Mesendoderm (in vitro differentiated cells): ENCODE results near the gene HBEGF.

ENCODE experiments used
- DNase-seq: peaks from one replicate; pipeline ENCODE4 v3.0.0; 2013
- H2AK5ac ChIP-seq: 2 replicates; pipeline ENCODE4 v1.6.1; 2013; ENCODE audit warnings: low read length, inconsistent platforms
- H2BK120ac ChIP-seq: 2 replicates; pipeline ENCODE4 v1.6.1; 2013; ENCODE audit warnings: low read depth, mild to moderate bottlenecking, low read length, moderate library complexity, mixed read lengths
- H2BK15ac ChIP-seq: replicated peaks from 2 replicates; pipeline ENCODE4 v1.6.1; 2013; ENCODE audit warnings: low read depth, mild to moderate bottlenecking, moderate library complexity
- H2BK5ac ChIP-seq: 2 replicates; pipeline ENCODE4 v1.6.1; 2013; ENCODE audit warnings: low read length, inconsistent platforms
- H3K18ac ChIP-seq: 2 replicates; pipeline ENCODE4 v1.6.1; 2013; ENCODE audit warnings: mild to moderate bottlenecking, low read length, mixed read lengths
- H3K23ac ChIP-seq: one replicate; pipeline ENCODE4 v1.6.1; 2013; ENCODE audit warnings: low read length
- H3K27ac ChIP-seq: 2 replicates; pipeline ENCODE4 v1.5.1; 2013; ENCODE audit warnings: low read depth, mild to moderate bottlenecking, inconsistent platforms, low read length, moderate library complexity
- H3K27me3 ChIP-seq: 2 replicates; pipeline ENCODE4 v1.6.1; 2013; ENCODE audit warnings: low read length, control low read depth, mild to moderate bottlenecking, inconsistent platforms; ENCODE audit not compliant: insufficient read depth, poor library complexity
- H3K36me3 ChIP-seq: 2 replicates; pipeline ENCODE4 v1.6.1; 2013; ENCODE audit warnings: low read length, inconsistent platforms; ENCODE audit not compliant: control insufficient read depth, insufficient read depth
- H3K4ac ChIP-seq: one replicate; pipeline ENCODE4 v1.6.1; 2013; ENCODE audit warnings: low read depth, mild to moderate bottlenecking, low read length, moderate library complexity
- H3K4me1 ChIP-seq: 2 replicates; pipeline ENCODE4 v1.6.1; 2013; ENCODE audit warnings: low read depth, low read length, inconsistent platforms; ENCODE audit not compliant: control insufficient read depth
- H3K4me2 ChIP-seq: 2 replicates; pipeline ENCODE4 v1.6.1; 2013; ENCODE audit warnings: low read length
- H3K4me3 ChIP-seq: 2 replicates; pipeline ENCODE4 v1.5.1; 2013; ENCODE audit warnings: mild to moderate bottlenecking, low read length
- H3K56ac ChIP-seq: one replicate; pipeline ENCODE4 v1.6.1; 2013; ENCODE audit warnings: low read length
- H3K79me1 ChIP-seq: 2 replicates; pipeline ENCODE4 v1.6.1; 2013; ENCODE audit warnings: low read length, inconsistent platforms
- H3K79me2 ChIP-seq: 2 replicates; pipeline ENCODE4 v1.6.1; 2013; ENCODE audit warnings: mild to moderate bottlenecking, low read length; ENCODE audit not compliant: control insufficient read depth, insufficient read depth
- H3K9ac ChIP-seq: 2 replicates; pipeline ENCODE4 v1.6.1; 2013; ENCODE audit warnings: low read length, inconsistent platforms
- H4K5ac ChIP-seq: one replicate; pipeline ENCODE4 v1.6.1; 2013; ENCODE audit warnings: low read length
- H4K8ac ChIP-seq: one replicate; pipeline ENCODE4 v1.6.1; 2013; ENCODE audit warnings: low read depth, mild to moderate bottlenecking, control low read depth, low read length, moderate library complexity
- WGBS: extraction: QIAGEN DNeasy Blood & Tissue Kit; methylation state at CpG from one replicate; pipeline ENCODE4 v1.1.7; 2013; ENCODE audit warnings: low lambda C conversion rate, missing lambda C conversion rate; ENCODE audit not compliant: insufficient coverage; ENCODE audit errors: extremely low coverage; 5-methylcytosine and 5-hydroxymethylcytosine counted together

The HBEGF gene

DNA sequence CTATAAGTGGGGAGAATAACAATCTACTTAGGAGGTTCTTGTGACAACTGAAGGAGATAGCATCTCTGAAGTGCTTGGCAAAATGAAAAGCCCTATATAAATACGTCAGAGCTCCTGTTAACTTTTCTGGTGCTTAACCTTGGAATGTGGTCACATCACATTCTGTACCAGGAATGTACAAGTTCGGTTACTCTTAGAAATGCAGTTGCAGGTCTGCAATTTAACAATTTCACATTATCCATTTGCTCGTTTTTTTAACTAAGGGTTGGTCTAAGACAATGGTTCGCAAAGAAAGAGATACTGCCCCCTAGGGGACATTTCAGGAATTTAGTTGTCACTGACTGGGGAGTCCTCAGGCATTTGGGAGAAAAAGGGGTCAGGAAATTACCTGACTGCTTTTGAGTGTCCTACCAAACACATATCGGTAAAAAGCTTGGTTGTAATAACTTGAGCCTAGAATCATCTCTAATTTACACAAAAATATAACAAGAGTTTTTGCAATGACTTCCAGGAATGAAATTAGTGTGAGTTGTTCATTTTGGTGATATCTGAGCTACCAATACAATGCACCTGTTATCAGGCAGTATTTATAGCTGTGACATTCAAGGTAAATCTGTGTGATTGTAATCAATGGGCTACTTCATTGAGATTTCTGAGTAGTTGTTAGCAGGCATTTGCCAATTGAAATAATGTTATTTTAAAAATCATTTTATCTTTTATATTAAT lies 5.4 kb upstream of the HBEGF start:
- Histone ChIP-seq H3K4ac (no peak overlapping the region), H3K18ac (no peak overlapping the region), H4K8ac (no peak overlapping the region), H3K9ac (no peak overlapping the region), H3K4me1 (no peaks in the 10 kb centered on the region), H2BK15ac (no peak overlapping the region), H3K36me3 (no peaks in the 10 kb centered on the region), H2AK5ac (no peak overlapping the region), H2BK120ac (no peak overlapping the region), H3K4me2 (no peak overlapping the region), H3K79me1 (no peaks in the 10 kb centered on the region), H3K23ac (no peak overlapping the region), H4K5ac (no peak overlapping the region), H3K79me2 (no peaks in the 10 kb centered on the region), H2BK5ac (no peak overlapping the region), H3K27me3 (no peaks in the 10 kb centered on the region), H3K56ac (no peak overlapping the region), H3K4me3 (no peak overlapping the region), H3K27ac (no peak overlapping the region)
- whole genome bisulfite sequencing, result no CpG with 5 or more reads among the region's 5 CpGs
- peak; percentile 83 for DNase-seq

DNA sequence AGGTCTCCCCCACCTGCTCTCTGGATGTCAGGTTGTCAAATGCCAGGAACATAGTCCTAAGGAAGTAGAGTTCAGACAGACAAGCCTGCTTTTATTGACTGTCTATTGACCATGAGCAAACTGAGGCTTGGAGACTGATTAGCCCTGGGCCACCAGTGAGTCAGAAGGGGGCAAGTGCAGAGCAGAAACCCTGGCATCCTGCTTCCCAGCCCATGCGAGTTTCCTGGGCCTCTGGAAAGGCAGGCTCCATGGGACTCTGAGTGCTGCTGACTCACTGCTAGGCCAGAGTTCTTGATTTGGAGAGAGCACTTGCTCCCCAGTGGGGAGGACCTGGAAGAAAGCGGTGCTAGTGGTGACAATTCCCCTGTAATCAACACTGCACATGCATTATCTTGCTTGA lies 2.8 kb upstream of the HBEGF start:
- no peaks in the 10 kb centered on the region for H3K36me3 ChIP-seq
- no CpG with 5 or more reads among the region's 2 CpGs for WGBS
- no peaks in the 10 kb centered on the region for H3K27me3 ChIP-seq
- no peak overlapping the region for H3K4ac ChIP-seq
- H4K5ac ChIP-seq, result no peak overlapping the region
- H2BK120ac ChIP-seq, result no peak overlapping the region
- H3K18ac ChIP-seq, result no peak overlapping the region
- H3K4me3 ChIP-seq, result no peak overlapping the region
- no peak overlapping the region for H3K56ac ChIP-seq
- no peak overlapping the region for H2BK15ac ChIP-seq
- no peak overlapping the region for H2BK5ac ChIP-seq
- no peak overlapping the region for H3K4me2 ChIP-seq
- H3K79me2 ChIP-seq, result no peaks in the 10 kb centered on the region
- DNase-seq, result no peak
- H3K4me1 ChIP-seq, result peaks cover 3% of the 10 kb centered on the region
- H3K79me1 ChIP-seq, result no peaks in the 10 kb centered on the region
- no peak overlapping the region for H3K27ac ChIP-seq
- no peak overlapping the region for H3K23ac ChIP-seq
- H4K8ac ChIP-seq, result no peak overlapping the region
- no peak overlapping the region for H3K9ac ChIP-seq
- no peak overlapping the region for H2AK5ac ChIP-seq

DNA sequence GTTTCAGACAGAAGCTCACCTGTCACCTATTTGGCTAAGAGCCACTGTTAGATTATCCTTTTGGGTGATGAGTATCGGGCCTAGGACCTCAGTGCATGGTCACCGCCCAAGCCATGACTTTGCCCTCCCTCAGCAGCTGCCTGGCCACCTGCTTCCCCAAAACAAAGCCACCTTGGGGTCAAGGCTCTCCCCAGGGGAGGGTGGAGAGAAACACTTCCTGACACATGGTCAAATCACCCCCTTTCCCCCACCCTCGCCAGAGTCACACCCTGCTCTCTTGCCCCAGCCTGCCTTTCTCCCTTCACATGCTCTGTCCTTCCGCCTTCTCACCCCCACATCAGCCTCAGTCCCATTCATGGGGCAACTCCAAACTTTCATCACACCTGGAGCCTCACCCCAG lies 1.7 kb upstream of the HBEGF start:
- Histone ChIP-seq H3K4me1 (peaks cover 3% of the 10 kb centered on the region), H3K4ac (no peak overlapping the region), H3K79me2 (no peaks in the 10 kb centered on the region), H3K23ac (no peak overlapping the region), H3K27me3 (no peaks in the 10 kb centered on the region), H3K9ac (no peak overlapping the region), H3K4me2 (no peak overlapping the region), H3K4me3 (no peak overlapping the region), H2BK120ac (no peak overlapping the region), H2BK15ac (no peak overlapping the region), H3K36me3 (no peaks in the 10 kb centered on the region), H2BK5ac (no peak overlapping the region), H4K5ac (no peak overlapping the region), H3K56ac (no peak overlapping the region), H2AK5ac (no peak overlapping the region), H3K79me1 (no peaks in the 10 kb centered on the region), H3K18ac (no peak overlapping the region), H3K27ac (no peak overlapping the region), H4K8ac (no peak overlapping the region)
- DNase-seq, result no peak
- WGBS, result no CpG with 5 or more reads among the region's 4 CpGs

DNA sequence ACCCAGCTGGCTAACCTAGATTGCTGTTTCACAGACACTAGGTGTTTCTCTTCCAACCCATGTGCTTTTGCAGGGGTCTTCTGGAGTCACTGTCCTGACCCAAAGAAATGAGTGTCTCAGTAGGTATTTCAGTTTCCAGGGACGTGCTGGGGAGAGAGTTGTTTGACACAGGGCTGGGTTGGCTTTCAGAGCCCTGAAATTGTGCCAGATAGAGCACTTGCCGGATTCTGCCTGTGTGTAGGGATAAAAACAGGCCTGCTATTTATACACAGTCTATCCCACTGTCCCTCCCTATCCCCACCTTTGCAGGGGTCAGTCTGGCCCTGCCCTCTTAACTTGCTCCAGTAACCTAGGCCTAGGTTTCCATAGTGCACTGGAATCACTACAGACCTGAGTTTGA lies 957 bp upstream of the HBEGF start:
- Histone ChIP-seq H3K79me2 (no peaks in the 10 kb centered on the region), H2AK5ac (no peak overlapping the region), H3K23ac (no peak overlapping the region), H3K4me1 (peaks cover 3% of the 10 kb centered on the region), H3K4me2 (no peak overlapping the region), H3K4me3 (no peak overlapping the region), H3K27ac (no peak overlapping the region), H3K9ac (no peak overlapping the region), H4K5ac (no peak overlapping the region), H3K27me3 (no peaks in the 10 kb centered on the region), H3K4ac (no peak overlapping the region), H2BK120ac (no peak overlapping the region), H3K56ac (no peak overlapping the region), H3K18ac (no peak overlapping the region), H4K8ac (no peak overlapping the region), H2BK5ac (no peak overlapping the region), H3K36me3 (no peaks in the 10 kb centered on the region), H3K79me1 (no peaks in the 10 kb centered on the region), H2BK15ac (no peak overlapping the region)
- no peak for DNase-seq
- no CpG with 5 or more reads among the region's 2 CpGs for WGBS

DNA sequence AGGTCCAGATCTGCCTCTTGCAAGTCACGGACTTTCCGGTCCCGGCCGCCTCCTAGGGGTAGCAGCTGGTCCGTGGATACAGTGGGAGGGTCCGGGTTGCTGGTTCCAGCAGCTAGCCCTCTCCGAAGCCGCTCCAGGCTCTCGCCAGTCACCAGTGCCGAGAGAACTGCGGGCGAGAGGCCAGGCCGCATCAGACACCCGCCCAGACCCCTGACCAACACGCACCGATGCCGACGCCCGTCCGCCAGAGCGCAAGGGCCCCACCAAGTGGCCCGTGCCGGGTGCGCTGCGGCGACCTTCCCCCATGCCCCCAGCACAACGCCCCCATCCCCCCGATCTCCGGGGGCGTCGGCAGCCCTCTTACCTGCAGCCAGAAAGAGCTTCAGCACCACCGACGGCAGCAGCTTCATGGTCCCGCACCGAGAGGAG lies 470 bp downstream of the HBEGF start:
- Histone ChIP-seq H4K8ac (no peak overlapping the region), H3K27ac (no peak overlapping the region), H3K4me2 (peak overlapping the region; percentile 53), H3K4ac (no peak overlapping the region), H3K9ac (peak overlapping the region; percentile 75), H2BK120ac (no peak overlapping the region), H3K36me3 (no peaks in the 10 kb centered on the region), H3K79me1 (no peaks in the 10 kb centered on the region), H3K4me3 (peak overlapping the region; percentile 46), H2AK5ac (no peak overlapping the region), H3K18ac (peak overlapping the region; percentile 53), H2BK5ac (no peak overlapping the region), H3K56ac (peak overlapping the region; percentile 87), H3K79me2 (no peaks in the 10 kb centered on the region), H2BK15ac (no peak overlapping the region), H3K23ac (no peak overlapping the region), H4K5ac (no peak overlapping the region), H3K4me1 (peaks cover 3% of the 10 kb centered on the region), H3K27me3 (no peaks in the 10 kb centered on the region)
- DNase-seq, result peak; percentile 75
- WGBS, result no CpG with 5 or more reads among the region's 35 CpGs
